NCI-H187 (cell line): ENCODE data around the gene ACACA.

Experiments
- DNase-seq, 2 experiments: peaks; one replicate each; lab custom pipeline; 2025; lab: John Stamatoyannopoulos, UW

Gene ACACA

GRCh38 chr17:37231887-37232286 lies 174.7 kb downstream of the ACACA start:
- no peak for DNase-seq

GRCh38 chr17:37230633-37231032 lies 176.0 kb downstream of the ACACA start:
- DNase-seq = no peak

- DNase-seq = no peak
Observed at GRCh38 chr17:37225465-37225864, 181.2 kb downstream of the ACACA start.

- DNase-seq = no peak
Observed at GRCh38 chr17:37221865-37222264, 184.8 kb downstream of the ACACA start.

- DNase-seq = no peak
Observed at GRCh38 chr17:37220607-37220953, 186.1 kb downstream of the ACACA start.

GRCh38 chr17:37219876-37220606 lies 186.6 kb downstream of the ACACA start:
- no peak for DNase-seq

- no peak for DNase-seq
Observed at GRCh38 chr17:37218849-37219248, 187.8 kb downstream of the ACACA start.

- no peak for DNase-seq
Observed at GRCh38 chr17:37214416-37214815, 192.2 kb downstream of the ACACA start.

GRCh38 chr17:37213927-37214326 lies 192.7 kb downstream of the ACACA start:
- no peak for DNase-seq

- DNase-seq = no peak
Observed at GRCh38 chr17:37212179-37212578, 194.5 kb downstream of the ACACA start.

GRCh38 chr17:37211136-37211535 lies 195.5 kb downstream of the ACACA start:
- no peak for DNase-seq

GRCh38 chr17:37207103-37207502 lies 199.5 kb downstream of the ACACA start:
- no peak for DNase-seq

GRCh38 chr17:37206299-37206698 lies 200.3 kb downstream of the ACACA start:
- DNase-seq = no peak

GRCh38 chr17:37200497-37200896 lies 206.1 kb downstream of the ACACA start:
- no peak for DNase-seq

GRCh38 chr17:37197336-37197735 lies 209.3 kb downstream of the ACACA start:
- DNase-seq = no peak

- no peak for DNase-seq
Observed at GRCh38 chr17:37194208-37194607, 212.4 kb downstream of the ACACA start.

GRCh38 chr17:37191219-37191618 lies 215.4 kb downstream of the ACACA start:
- no peak for DNase-seq

GRCh38 chr17:37190493-37190892 lies 216.1 kb downstream of the ACACA start:
- no peak for DNase-seq

- no peak for DNase-seq
Observed at GRCh38 chr17:37188157-37188556, 218.5 kb downstream of the ACACA start.

GRCh38 chr17:37187262-37187661 lies 219.4 kb downstream of the ACACA start:
- DNase-seq = no peak

GRCh38 chr17:37182786-37183465 lies 223.7 kb downstream of the ACACA start:
- no peak for DNase-seq

GRCh38 chr17:37180376-37180775 lies 226.3 kb downstream of the ACACA start:
- no peak for DNase-seq

GRCh38 chr17:37179893-37180292 lies 226.7 kb downstream of the ACACA start:
- DNase-seq = no peak
